Nephron progenitor cell (in vitro differentiated cells): Measurements from ENCODE around the gene ADGRV1.
A peak's percentile ranks its signal among the peaks of the same experiment; 100 is the strongest.

Experiments
- DNase-seq: peaks from one replicate; pipeline ENCODE4 v3.0.0; 2021
- H3K27ac Mint-ChIP-seq: 2 replicates; pipeline ENCODE4 v1.8.0; 2021; ENCODE audit warnings: mild to moderate bottlenecking, moderate library complexity, mixed read lengths
- H3K27me3 Mint-ChIP-seq: 2 replicates; pipeline ENCODE4 v1.8.0; 2021; ENCODE audit warnings: mild to moderate bottlenecking, low read depth, mixed read lengths; ENCODE audit not compliant: poor library complexity
- H3K36me3 Mint-ChIP-seq: 2 replicates; pipeline ENCODE4 v1.8.0; 2021; ENCODE audit warnings: low read depth, mixed read lengths
- H3K4me1 Mint-ChIP-seq: 2 replicates; pipeline ENCODE4 v1.8.0; 2021; ENCODE audit warnings: mixed read lengths
- H3K4me3 Mint-ChIP-seq: 2 replicates; pipeline ENCODE4 v1.8.0; 2021; ENCODE audit warnings: mild to moderate bottlenecking, moderate library complexity, mixed read lengths
- H3K9me3 Mint-ChIP-seq: 2 replicates; pipeline ENCODE4 v1.8.0; 2021; ENCODE audit warnings: mild to moderate bottlenecking, moderate library complexity, mixed read lengths
- CTCF ChIP-seq: fragments of 200-600 bp; sonication (generic); IDR thresholded peaks from 2 replicates; pipeline ENCODE4 v1.5.0; 2021; ENCODE audit warnings: antibody characterized with exemption

The ADGRV1 gene

GRCh38 chr5:90940227-90940995 is 381.8 kb downstream of the ADGRV1 start:
- peaks cover 4% of the 10 kb centered on the region for H3K9me3 Mint-ChIP-seq
- H3K27ac Mint-ChIP-seq = peak overlapping the region; percentile 95
- H3K4me3 Mint-ChIP-seq = peak overlapping the region; percentile 13
- peaks cover 29% of the 10 kb centered on the region for H3K4me1 Mint-ChIP-seq
- H3K36me3 Mint-ChIP-seq = peaks cover 30% of the 10 kb centered on the region
- TF ChIP-seq CTCF = no peak
- H3K27me3 Mint-ChIP-seq = no peaks in the 10 kb centered on the region
- DNase-seq = peak; percentile 38

DNA sequence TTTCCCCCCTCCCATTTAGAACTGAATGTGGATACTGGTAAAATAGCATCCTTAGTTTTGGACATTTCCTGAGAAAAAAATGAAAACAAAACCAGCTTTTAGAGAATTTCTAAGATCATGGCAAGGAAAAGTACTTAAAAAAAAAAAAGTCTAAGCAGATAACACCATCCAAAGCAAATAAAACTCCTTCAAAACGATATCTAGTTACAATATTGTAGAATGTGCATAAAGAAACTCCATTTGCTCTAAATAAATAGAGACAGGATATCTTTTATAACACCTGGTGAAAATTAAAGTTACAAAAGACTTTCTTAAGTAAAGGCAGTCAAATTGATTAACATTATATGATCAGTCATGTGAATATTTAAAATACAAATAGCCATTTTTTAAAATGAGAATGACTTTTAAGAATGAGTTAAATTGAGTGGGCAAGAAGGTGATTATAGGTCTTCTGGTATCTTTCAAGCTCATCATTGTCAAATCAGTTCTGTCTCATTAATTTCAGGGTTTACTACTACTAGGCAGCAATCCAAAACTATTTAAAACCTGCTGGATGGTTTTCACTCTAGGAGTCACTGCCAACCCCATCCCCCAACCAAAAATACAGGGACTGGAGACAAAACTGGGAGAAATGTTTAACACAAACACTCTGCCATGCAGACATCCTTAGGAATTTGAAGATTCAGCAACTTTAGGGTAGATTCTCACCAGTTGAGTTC is 382.6 kb downstream of the ADGRV1 start:
- Mint-ChIP-seq H3K36me3 (peaks cover 30% of the 10 kb centered on the region), H3K4me3 (no peak overlapping the region), H3K27me3 (no peaks in the 10 kb centered on the region), H3K4me1 (peaks cover 29% of the 10 kb centered on the region), H3K9me3 (peaks cover 4% of the 10 kb centered on the region), H3K27ac (no peak overlapping the region)
- DNase-seq = no peak
- TF ChIP-seq CTCF = no peak

- H3K4me3 Mint-ChIP-seq = no peak overlapping the region
- no peak overlapping the region for H3K27ac Mint-ChIP-seq
- peaks cover 25% of the 10 kb centered on the region for H3K4me1 Mint-ChIP-seq
- DNase-seq = no peak
- H3K36me3 Mint-ChIP-seq = peaks cover 13% of the 10 kb centered on the region
- no peaks in the 10 kb centered on the region for H3K27me3 Mint-ChIP-seq
- no peak for TF ChIP-seq CTCF
- no peaks in the 10 kb centered on the region for H3K9me3 Mint-ChIP-seq
These were observed 385.5 kb downstream of the ADGRV1 start for GRCh38 chr5:90944116-90944515.

DNA sequence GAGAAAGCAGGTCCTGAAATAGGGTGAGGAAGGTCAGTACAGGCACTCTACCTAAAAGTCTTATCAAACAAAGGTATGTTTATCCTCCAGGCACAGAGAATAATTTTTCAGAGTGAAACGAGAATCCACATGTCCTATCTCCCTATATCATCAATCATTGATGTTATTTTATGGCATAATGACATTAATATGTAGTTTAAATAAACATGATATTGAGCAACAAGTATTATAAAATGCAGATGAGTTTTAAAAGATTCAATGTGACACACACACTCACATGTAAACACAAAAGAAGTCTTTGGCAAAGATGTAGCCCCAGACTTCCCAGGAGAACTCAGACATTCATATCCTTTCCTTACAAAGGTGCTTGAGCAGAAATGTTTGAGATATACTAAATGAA is 389.1 kb downstream of the ADGRV1 start:
- Mint-ChIP-seq H3K9me3 (no peaks in the 10 kb centered on the region), H3K4me3 (no peak overlapping the region), H3K27ac (no peak overlapping the region), H3K4me1 (no peaks in the 10 kb centered on the region), H3K27me3 (no peaks in the 10 kb centered on the region), H3K36me3 (peaks cover 13% of the 10 kb centered on the region)
- no peak for DNase-seq
- no peak for TF ChIP-seq CTCF

- H3K27ac Mint-ChIP-seq = no peak overlapping the region
- no peaks in the 10 kb centered on the region for H3K4me1 Mint-ChIP-seq
- H3K4me3 Mint-ChIP-seq = no peak overlapping the region
- no peaks in the 10 kb centered on the region for H3K9me3 Mint-ChIP-seq
- H3K36me3 Mint-ChIP-seq = peaks cover 13% of the 10 kb centered on the region
- no peaks in the 10 kb centered on the region for H3K27me3 Mint-ChIP-seq
- DNase-seq = no peak
- no peak for TF ChIP-seq CTCF
These were observed 390.4 kb downstream of the ADGRV1 start for GRCh38 chr5:90948969-90949368.
